Kidney (tissue), 14 donors: Measurements from ENCODE around the gene HLA-E. TPM values are rescaled to one million over a fixed set of nuclear protein-coding genes. Genes with fewer than 3 reads are reported as not detected.
"Not testable (repeated sequence)": the region's sequence is repeated elsewhere in the genome, so short reads cannot be mapped to it uniquely, and the experiment has no call there.

Source experiments
- DNase-seq, 5 donors: peaks; one replicate each; pipeline ENCODE4 v3.0.0-alpha.2; 2013 to 2020
- FAIRE-seq: peaks from 2 replicates; lab custom pipeline; 2012; peaks lifted over from hg19 to GRCh38; lab: Jason Lieb, UNC
- H3K27ac ChIP-seq, 2 donors: one replicate each; pipeline ENCODE4 v1.7.0; 2013; ENCODE audit warnings: low read depth in 2 of 2, low read length in 2 of 2, inconsistent platforms in 1 of 2
- H3K27me3 ChIP-seq: one replicate; pipeline ENCODE4 v1.7.1; 2013; ENCODE audit warnings: low read length, inconsistent platforms; ENCODE audit not compliant: control insufficient read depth, insufficient read depth
- H3K36me3 ChIP-seq, 3 donors: one replicate each; pipeline versions ENCODE4 v1.7.0 to v1.7.1; 2013; ENCODE audit warnings: low read length in 3 of 3, control low read depth in 1 of 3, inconsistent platforms in 1 of 3; ENCODE audit not compliant: insufficient read depth in 3 of 3, control insufficient read depth in 2 of 3
- H3K4me1 ChIP-seq, 3 donors: one replicate each; pipeline versions ENCODE4 v1.7.0 to v1.7.1; 2013; ENCODE audit warnings: low read length in 3 of 3, inconsistent platforms in 1 of 3, low read depth in 1 of 3; ENCODE audit not compliant: control insufficient read depth in 2 of 3, insufficient read depth in 2 of 3
- H3K4me3 ChIP-seq, 3 donors: one replicate each; pipeline versions ENCODE4 v1.7.0 to v1.8.1; 2013; ENCODE audit warnings: low read length in 3 of 3, control low read depth in 1 of 3, inconsistent platforms in 1 of 3
- H3K9ac ChIP-seq, 3 donors: one replicate each; pipeline versions ENCODE4 v1.7.0 to v1.7.1; 2013; ENCODE audit warnings: low read length in 3 of 3, control low read depth in 1 of 3, inconsistent platforms in 1 of 3
- H3K9me3 ChIP-seq, 3 donors: one replicate each; pipeline versions ENCODE4 v1.7.0 to v1.7.1; 2013; ENCODE audit warnings: low read length in 3 of 3, control low read depth in 1 of 3, inconsistent platforms in 1 of 3; ENCODE audit not compliant: control insufficient read depth in 2 of 3, insufficient read depth in 1 of 3
- intact Hi-C: fragments of 100-400 bp; cut with DNase I; formaldehyde crosslinking; loops from one replicate; pipeline ENCODE4 v1.11.1; 2022
- polyA plus RNA-seq: library from polyadenylated mRNA; stranded (reverse); fragments of 350-450 nt; fragmentation: Illumina TruSeq; extraction: RNeasy Lipid Tissue Mini Kit (QIAGEN cat#74804); gene quantifications from one replicate; pipeline ENCODE4 v1.2.3, GENCODE V29; 2014; ENCODE audit warnings: low read depth, low replicate concordance; ENCODE audit not compliant: insufficient read depth
- total RNA-seq: library from RNA; stranded (reverse); fragmentation: NEBNext Ultra II Directional; extraction: Animal tissue kit (Norgen Biotek cat#: 25700); gene quantifications from one replicate; pipeline ENCODE4 v1.2.1, GENCODE V29; 2021
- TF ChIP-seq, protein P1 (sequence below): IDR thresholded peaks from 3 replicates; pipeline ENCODE4 v1.5.1; 2012; ENCODE audit warnings: mild to moderate bottlenecking, moderate library complexity, borderline replicate concordance; ENCODE audit not compliant: insufficient read depth; ENCODE audit errors: extremely low read depth
- donor health status: control.
- donor health status: control.
- donor health status: control.
- donor health status: control.
- donor health status: control.
- donor health status: DM: yes; HTN: yes; CAD: no.
- donor health status: Normal renal cell carcinoma (clear cell type).

HLA-E gene
- total and polyA plus RNA-seq, 2 donors from 2014 or later: 387 to 525 TPM

DNA sequence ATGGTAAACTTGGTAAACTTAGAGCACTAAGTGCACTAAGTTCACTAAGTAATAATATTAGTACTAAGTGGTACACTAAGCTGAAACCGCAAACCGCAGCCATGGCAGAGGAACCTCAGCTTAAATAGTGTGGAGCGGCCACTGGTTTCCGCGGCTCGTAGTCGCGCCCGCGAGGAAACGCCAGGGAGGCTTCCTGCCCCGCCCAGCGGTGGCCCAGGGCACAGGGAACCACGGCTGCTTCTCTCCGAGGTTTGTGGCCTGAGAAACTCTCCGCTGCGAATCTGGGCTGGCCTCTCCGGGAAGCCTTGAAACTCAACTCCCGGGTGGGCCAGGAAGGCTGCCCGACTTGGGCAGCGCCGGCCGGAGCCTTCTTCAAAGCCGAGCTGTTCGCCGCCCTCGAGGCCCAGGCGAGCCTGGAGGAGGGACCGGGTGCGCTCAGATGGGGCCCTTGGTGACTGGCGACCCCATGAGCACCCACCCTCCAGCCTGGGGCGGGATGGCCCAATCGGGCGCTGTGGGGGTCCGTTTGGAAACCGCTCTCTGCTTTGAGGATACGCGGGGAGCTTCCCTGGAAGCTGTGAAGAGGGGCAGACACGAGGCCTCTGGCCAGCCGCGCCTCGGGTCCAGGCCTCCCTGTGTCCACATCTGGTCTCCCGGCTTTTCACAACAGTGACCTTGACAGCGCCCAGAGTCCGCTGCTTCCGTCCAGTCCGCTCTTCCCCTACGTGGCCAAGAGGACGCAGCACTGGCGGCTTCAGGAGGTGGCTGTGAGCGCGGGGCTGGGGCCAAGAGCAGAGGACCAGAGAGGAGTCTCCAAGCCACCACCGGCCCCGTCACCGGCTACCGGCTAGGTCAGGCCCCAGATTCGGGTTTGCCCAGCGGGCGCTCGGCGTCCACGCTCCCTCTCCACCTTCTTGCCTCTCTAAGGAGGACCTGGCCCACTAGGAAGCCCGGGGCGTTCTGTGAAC is 25.4 kb upstream of the HLA-E start:
- H3K36me3 ChIP-seq: no peaks in the 10 kb centered on the region
- H3K4me1 ChIP-seq: peaks cover 0 to 13% (median 3%) of the 10 kb centered on the region in 3 donors
- intact Hi-C loops: no loop called here
- H3K27ac ChIP-seq: no peak overlapping the region
- no peak overlapping the region for H3K9ac ChIP-seq
- TF ChIP-seq, protein P1, sequence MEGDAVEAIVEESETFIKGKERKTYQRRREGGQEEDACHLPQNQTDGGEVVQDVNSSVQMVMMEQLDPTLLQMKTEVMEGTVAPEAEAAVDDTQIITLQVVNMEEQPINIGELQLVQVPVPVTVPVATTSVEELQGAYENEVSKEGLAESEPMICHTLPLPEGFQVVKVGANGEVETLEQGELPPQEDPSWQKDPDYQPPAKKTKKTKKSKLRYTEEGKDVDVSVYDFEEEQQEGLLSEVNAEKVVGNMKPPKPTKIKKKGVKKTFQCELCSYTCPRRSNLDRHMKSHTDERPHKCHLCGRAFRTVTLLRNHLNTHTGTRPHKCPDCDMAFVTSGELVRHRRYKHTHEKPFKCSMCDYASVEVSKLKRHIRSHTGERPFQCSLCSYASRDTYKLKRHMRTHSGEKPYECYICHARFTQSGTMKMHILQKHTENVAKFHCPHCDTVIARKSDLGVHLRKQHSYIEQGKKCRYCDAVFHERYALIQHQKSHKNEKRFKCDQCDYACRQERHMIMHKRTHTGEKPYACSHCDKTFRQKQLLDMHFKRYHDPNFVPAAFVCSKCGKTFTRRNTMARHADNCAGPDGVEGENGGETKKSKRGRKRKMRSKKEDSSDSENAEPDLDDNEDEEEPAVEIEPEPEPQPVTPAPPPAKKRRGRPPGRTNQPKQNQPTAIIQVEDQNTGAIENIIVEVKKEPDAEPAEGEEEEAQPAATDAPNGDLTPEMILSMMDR: no peak
- no peak overlapping the region for H3K4me3 ChIP-seq
- FAIRE-seq (no peak), DNase-seq (peak in 4 of 5 donors; percentile 42 to 78 (median 50))
- H3K27me3 ChIP-seq: peaks cover 68% of the 10 kb centered on the region
- H3K9me3 ChIP-seq: peaks cover 0 to 2% (median 0%) of the 10 kb centered on the region in 3 donors

DNA sequence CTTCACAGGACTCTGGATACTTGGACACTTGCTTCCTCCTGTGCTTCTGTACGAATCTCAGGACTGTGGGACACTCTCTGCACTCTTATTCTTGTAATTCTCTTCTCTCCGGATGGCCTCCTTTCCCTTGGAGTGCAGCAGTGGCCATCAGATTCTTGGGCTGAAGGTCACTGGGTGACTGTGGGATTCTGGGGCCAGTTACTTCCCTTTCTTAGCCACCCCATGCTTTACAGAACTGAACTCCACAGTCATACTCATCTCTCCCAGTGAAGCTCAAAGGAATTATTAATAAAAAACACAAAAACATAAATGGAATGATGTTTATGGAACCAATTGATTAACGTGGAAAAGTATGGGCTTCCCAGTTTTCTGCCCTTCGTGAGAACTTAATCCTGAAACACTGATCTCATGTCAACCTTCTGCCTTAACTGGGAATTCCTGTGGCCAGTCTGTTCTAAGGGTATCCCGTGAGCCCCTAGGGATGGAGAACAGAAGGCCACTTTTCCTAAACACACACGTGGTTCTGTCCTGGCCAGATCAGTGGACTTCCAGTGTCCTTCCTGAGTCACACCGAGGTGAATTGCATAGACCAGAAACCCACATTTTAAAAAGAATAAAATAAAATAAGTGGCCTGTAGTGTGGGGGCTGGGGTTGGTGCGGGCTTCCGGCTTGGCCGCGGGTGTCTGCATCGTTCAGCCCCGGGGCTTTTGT is 23.6 kb upstream of the HLA-E start:
- Histone ChIP-seq H3K27me3 (peaks cover 74% of the 10 kb centered on the region), H3K9ac (no peak overlapping the region), H3K9me3 (no peaks in the 10 kb centered on the region), H3K27ac (no peak overlapping the region), H3K4me1 (peaks cover 0 to 13% (median 3%) of the 10 kb centered on the region in 3 donors), H3K4me3 (no peak overlapping the region), H3K36me3 (no peaks in the 10 kb centered on the region)
- intact Hi-C loops: no loop called here
- FAIRE-seq: no peak
- DNase-seq: no peak
- TF ChIP-seq, protein P1: no peak

DNA sequence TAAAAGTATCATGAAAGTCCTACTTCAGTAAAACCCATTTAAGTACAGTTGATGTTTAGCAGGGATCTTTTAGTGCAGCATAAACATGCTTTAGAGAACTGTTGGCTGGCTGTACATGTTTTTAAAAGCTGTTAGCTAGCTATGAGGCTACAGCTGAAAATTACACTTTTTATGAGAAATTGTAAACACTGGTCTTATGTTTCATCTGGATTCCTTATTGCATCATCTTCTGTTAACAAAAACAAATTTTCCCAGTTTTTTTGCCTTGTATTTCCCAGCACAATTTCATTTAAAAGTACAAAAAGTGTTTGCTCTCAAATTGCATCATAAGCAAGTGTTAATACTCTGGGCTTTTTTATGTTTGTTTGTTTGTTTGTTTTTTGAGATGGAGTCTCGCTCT is 18.3 kb upstream of the HLA-E start:
- no peak overlapping the region for H3K9ac ChIP-seq
- DNase-seq (no peak), FAIRE-seq (no peak)
- H3K4me1 ChIP-seq: peaks cover 0 to 5% (median 0%) of the 10 kb centered on the region in 3 donors
- intact Hi-C loops: no loop called here
- TF ChIP-seq, protein P1: no peak
- H3K4me3 ChIP-seq: no peak overlapping the region
- no peak overlapping the region for H3K27ac ChIP-seq
- H3K9me3 ChIP-seq: no peaks in the 10 kb centered on the region
- H3K36me3 ChIP-seq: no peaks in the 10 kb centered on the region
- peaks cover 35% of the 10 kb centered on the region for H3K27me3 ChIP-seq

DNA sequence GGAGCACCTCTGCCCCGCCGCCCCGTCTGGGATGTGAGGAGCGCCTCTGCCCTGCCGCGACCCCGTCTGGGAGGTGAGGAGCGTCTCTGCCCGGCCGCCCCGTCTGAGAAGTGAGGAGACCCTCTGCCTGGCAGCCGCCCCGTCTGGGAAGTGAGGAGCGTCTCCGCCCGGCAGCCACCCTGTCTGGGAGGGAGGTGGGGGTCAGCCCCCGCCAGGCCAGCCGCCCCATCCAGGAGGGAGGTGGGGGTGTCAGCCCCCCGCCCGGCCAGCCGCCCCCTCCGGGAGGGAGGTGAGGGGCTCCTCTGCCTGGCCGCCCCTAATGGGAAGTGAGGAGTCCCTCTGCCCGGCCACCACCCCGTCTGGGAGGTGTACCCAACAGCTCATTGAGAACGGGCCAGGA is 14.2 kb upstream of the HLA-E start:
- H3K4me1 ChIP-seq, H3K4me3 ChIP-seq, H3K9ac ChIP-seq, intact Hi-C loops, H3K9me3 ChIP-seq, H3K36me3 ChIP-seq, H3K27ac ChIP-seq, FAIRE-seq, DNase-seq: not testable (repeated sequence)
- H3K27me3 ChIP-seq: peaks cover 11% of the 10 kb centered on the region
